Muscle layer of duodenum (tissue), 2 donors: Measurements from ENCODE around the gene NSUN7.
A peak's percentile ranks its signal among the peaks of the same experiment; 100 is the strongest.

Experiments used
- H3K27ac ChIP-seq: one replicate; pipeline ENCODE4 v1.7.0; 2013; ENCODE audit warnings: mild to moderate bottlenecking, low read length
- H3K27me3 ChIP-seq: one replicate; pipeline ENCODE4 v1.7.0; 2013; ENCODE audit warnings: low read depth, mild to moderate bottlenecking, control low read depth, low read length
- H3K36me3 ChIP-seq, 2 donors: one replicate each; pipeline ENCODE4 v1.7.0; 2013; ENCODE audit warnings: low read length in 2 of 2, control low read depth in 1 of 2, mild to moderate bottlenecking in 1 of 2; ENCODE audit not compliant: insufficient read depth in 2 of 2, control insufficient read depth in 1 of 2
- H3K4me1 ChIP-seq, 2 donors: one replicate each; pipeline ENCODE4 v1.7.0; 2013; ENCODE audit warnings: low read length in 2 of 2, mild to moderate bottlenecking in 2 of 2, control low read depth in 1 of 2, moderate library complexity in 1 of 2; ENCODE audit not compliant: insufficient read depth in 2 of 2, control insufficient read depth in 1 of 2
- H3K4me3 ChIP-seq, 2 donors: one replicate each; pipeline ENCODE4 v1.7.0; 2013; ENCODE audit warnings: low read length in 2 of 2, low read depth in 1 of 2, mild to moderate bottlenecking in 1 of 2
- H3K9me3 ChIP-seq, 2 donors: one replicate each; pipeline ENCODE4 v1.7.0; 2013; ENCODE audit warnings: low read length in 2 of 2, control low read depth in 1 of 2, mild to moderate bottlenecking in 1 of 2; ENCODE audit not compliant: control insufficient read depth in 1 of 2
- donor health status: healthy.

NSUN7 gene

GRCh38 chr4:40720916-40721315, 28.8 kb upstream of the NSUN7 start:
- no peaks in the 10 kb centered on the region for H3K9me3 ChIP-seq
- no peaks in the 10 kb centered on the region for H3K36me3 ChIP-seq
- H3K4me1 ChIP-seq, result no peaks in the 10 kb centered on the region
- H3K27ac ChIP-seq, result no peak overlapping the region
- H3K27me3 ChIP-seq, result no peaks in the 10 kb centered on the region
- H3K4me3 ChIP-seq, result no peak overlapping the region

GRCh38 chr4:40721730-40722171, 28.0 kb upstream of the NSUN7 start:
- Histone ChIP-seq H3K36me3 (no peaks in the 10 kb centered on the region), H3K9me3 (no peaks in the 10 kb centered on the region), H3K27ac (peak overlapping the region; percentile 67)

GRCh38 chr4:40722576-40723161, 27.1 kb upstream of the NSUN7 start:
- no peaks in the 10 kb centered on the region for H3K27me3 ChIP-seq
- H3K4me3 ChIP-seq, result no peak overlapping the region
- H3K4me1 ChIP-seq, result no peaks in the 10 kb centered on the region
- no peaks in the 10 kb centered on the region for H3K9me3 ChIP-seq
- H3K36me3 ChIP-seq, result no peaks in the 10 kb centered on the region
- peak overlapping the region; percentile 67 for H3K27ac ChIP-seq

More at GRCh38 chr4:40721730-40722171, 28.0 kb upstream of the NSUN7 start:
- Histone ChIP-seq H3K4me3 (no peak overlapping the region), H3K27me3 (no peaks in the 10 kb centered on the region), H3K4me1 (no peaks in the 10 kb centered on the region)

GRCh38 chr4:40723728-40724127, 26.0 kb upstream of the NSUN7 start:
- Histone ChIP-seq H3K27me3 (no peaks in the 10 kb centered on the region), H3K36me3 (no peaks in the 10 kb centered on the region), H3K4me1 (no peaks in the 10 kb centered on the region), H3K4me3 (no peak overlapping the region), H3K9me3 (no peaks in the 10 kb centered on the region), H3K27ac (no peak overlapping the region)

- Histone ChIP-seq H3K27ac (no peak overlapping the region), H3K27me3 (no peaks in the 10 kb centered on the region), H3K4me3 (no peak overlapping the region), H3K36me3 (no peaks in the 10 kb centered on the region), H3K4me1 (peaks cover 0 to 4% of the 10 kb centered on the region in 2 donors), H3K9me3 (no peaks in the 10 kb centered on the region)
Measured at GRCh38 chr4:40728333-40728732, 21.4 kb upstream of the NSUN7 start.

- Histone ChIP-seq H3K4me1 (peaks cover 0 to 4% of the 10 kb centered on the region in 2 donors), H3K9me3 (no peaks in the 10 kb centered on the region), H3K27me3 (no peaks in the 10 kb centered on the region), H3K27ac (no peak overlapping the region), H3K36me3 (no peaks in the 10 kb centered on the region), H3K4me3 (no peak overlapping the region)
Measured at GRCh38 chr4:40729555-40729954, 20.2 kb upstream of the NSUN7 start.

GRCh38 chr4:40730091-40730679, 19.6 kb upstream of the NSUN7 start:
- H3K36me3 ChIP-seq, result no peaks in the 10 kb centered on the region
- H3K27ac ChIP-seq, result no peak overlapping the region
- no peaks in the 10 kb centered on the region for H3K27me3 ChIP-seq
- peaks cover 0 to 4% of the 10 kb centered on the region in 2 donors for H3K4me1 ChIP-seq
- no peaks in the 10 kb centered on the region for H3K9me3 ChIP-seq
- H3K4me3 ChIP-seq, result no peak overlapping the region

- Histone ChIP-seq H3K27me3 (no peaks in the 10 kb centered on the region), H3K4me1 (peaks cover 0 to 4% of the 10 kb centered on the region in 2 donors), H3K4me3 (no peak overlapping the region), H3K27ac (peak overlapping the region; percentile 20), H3K9me3 (no peaks in the 10 kb centered on the region), H3K36me3 (no peaks in the 10 kb centered on the region)
Measured at GRCh38 chr4:40731361-40731760, 18.4 kb upstream of the NSUN7 start.

- H3K27ac ChIP-seq, result peak overlapping the region; percentile 20
Measured at GRCh38 chr4:40731792-40732245, 17.9 kb upstream of the NSUN7 start.

GRCh38 chr4:40733752-40734151, 16.0 kb upstream of the NSUN7 start:
- Histone ChIP-seq H3K36me3 (no peaks in the 10 kb centered on the region), H3K9me3 (no peaks in the 10 kb centered on the region), H3K4me1 (peaks cover 0 to 4% of the 10 kb centered on the region in 2 donors), H3K27ac (no peak overlapping the region), H3K27me3 (no peaks in the 10 kb centered on the region), H3K4me3 (no peak overlapping the region)

More at GRCh38 chr4:40731792-40732245, 17.9 kb upstream of the NSUN7 start:
- Histone ChIP-seq H3K36me3 (no peaks in the 10 kb centered on the region), H3K4me1 (peaks cover 0 to 4% of the 10 kb centered on the region in 2 donors), H3K4me3 (no peak overlapping the region), H3K27me3 (no peaks in the 10 kb centered on the region), H3K9me3 (no peaks in the 10 kb centered on the region)

- Histone ChIP-seq H3K4me3 (no peak overlapping the region), H3K27ac (no peak overlapping the region), H3K36me3 (no peaks in the 10 kb centered on the region), H3K4me1 (peaks cover 0 to 4% of the 10 kb centered on the region in 2 donors), H3K27me3 (no peaks in the 10 kb centered on the region), H3K9me3 (no peaks in the 10 kb centered on the region)
Measured at GRCh38 chr4:40734497-40734896, 15.3 kb upstream of the NSUN7 start.

GRCh38 chr4:40736910-40737309, 12.8 kb upstream of the NSUN7 start:
- Histone ChIP-seq H3K9me3 (no peaks in the 10 kb centered on the region), H3K4me3 (no peak overlapping the region), H3K27ac (no peak overlapping the region), H3K36me3 (no peaks in the 10 kb centered on the region), H3K27me3 (no peaks in the 10 kb centered on the region), H3K4me1 (no peaks in the 10 kb centered on the region)
